Tibial artery (tissue), 4 donors: ENCODE data around the gene SERPINA4.

Experiments
- DNase-seq, 2 donors: peaks; one replicate each; pipeline ENCODE4 v3.0.0-alpha.2; 2019
- H3K27ac ChIP-seq, 2 donors: fragments of 200-600 bp; sonication (generic) in 1 of 2; 1 replicate in 1 of 2; 2 replicates in 1 of 2; pipeline ENCODE4 v1.5.1; 2018 to 2019; ENCODE audit warnings: mild to moderate bottlenecking in 1 of 2
- H3K27me3 ChIP-seq, 2 donors: fragments of 200-600 bp; sonication (generic) in 1 of 2; one replicate each; pipeline versions ENCODE4 v1.5.1 to v1.6.0; 2016 to 2019
- H3K36me3 ChIP-seq, 3 donors: fragments of 200-600 bp; sonication (generic) in 2 of 3; one replicate each; pipeline ENCODE4 v1.5.1; 2016 to 2019; ENCODE audit warnings: mild to moderate bottlenecking in 2 of 3
- H3K4me1 ChIP-seq, 4 donors: fragments of 200-600 bp; sonication (generic) in 2 of 4; 1 replicate in 3 of 4; 2 replicates in 1 of 4; pipeline ENCODE4 v1.5.1; 2016 to 2019
- H3K4me3 ChIP-seq, 2 donors: fragments of 200-600 bp; sonication (generic) in 1 of 2; 1 replicate in 1 of 2; 2 replicates in 1 of 2; pipeline ENCODE4 v1.5.1; 2018 to 2019; ENCODE audit warnings: mild to moderate bottlenecking in 2 of 2
- H3K9me3 ChIP-seq, 3 donors: fragments of 200-600 bp; sonication (generic) in 1 of 3; one replicate each; pipeline ENCODE4 v1.5.1; 2016 to 2019
- intact Hi-C: fragments of 100-400 bp; cut with DNase I; formaldehyde crosslinking; loops from one replicate; pipeline ENCODE4 v1.15.0; 2023; ENCODE audit warnings: low total_unique reads
- TF ChIP-seq, protein P1 (sequence below), 2 experiments: fragments of 200-600 bp in 1 of 2; fragments of 450-650 bp in 1 of 2; IDR thresholded peaks; one replicate each; pipeline ENCODE4 v1.5.1; 2017 to 2019; ENCODE audit warnings: antibody characterized with exemption in 2 of 2, mild to moderate bottlenecking in 1 of 2, moderate library complexity in 1 of 2

Gene SERPINA4

DNA sequence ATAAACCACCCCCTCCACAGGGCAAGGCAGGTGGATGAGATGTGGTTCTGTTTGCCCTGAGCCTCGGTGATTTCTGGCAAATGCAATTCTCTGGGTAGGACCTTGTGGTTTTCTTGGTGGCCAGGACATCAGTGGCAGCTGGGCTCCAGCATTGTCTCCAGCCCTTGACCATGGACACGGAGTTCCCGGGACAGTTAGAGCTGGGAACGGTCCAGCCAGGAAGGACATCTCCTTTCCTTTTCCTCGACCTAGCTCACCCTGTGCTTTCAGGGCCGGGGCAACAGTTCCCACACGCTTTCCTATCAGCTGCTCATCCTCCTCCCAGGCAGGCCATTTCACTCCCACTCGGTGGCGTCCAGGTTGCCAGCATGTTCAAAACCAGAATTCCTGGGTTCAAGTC lies 9.2 kb downstream of the SERPINA4 start:
- TF ChIP-seq, protein P1, sequence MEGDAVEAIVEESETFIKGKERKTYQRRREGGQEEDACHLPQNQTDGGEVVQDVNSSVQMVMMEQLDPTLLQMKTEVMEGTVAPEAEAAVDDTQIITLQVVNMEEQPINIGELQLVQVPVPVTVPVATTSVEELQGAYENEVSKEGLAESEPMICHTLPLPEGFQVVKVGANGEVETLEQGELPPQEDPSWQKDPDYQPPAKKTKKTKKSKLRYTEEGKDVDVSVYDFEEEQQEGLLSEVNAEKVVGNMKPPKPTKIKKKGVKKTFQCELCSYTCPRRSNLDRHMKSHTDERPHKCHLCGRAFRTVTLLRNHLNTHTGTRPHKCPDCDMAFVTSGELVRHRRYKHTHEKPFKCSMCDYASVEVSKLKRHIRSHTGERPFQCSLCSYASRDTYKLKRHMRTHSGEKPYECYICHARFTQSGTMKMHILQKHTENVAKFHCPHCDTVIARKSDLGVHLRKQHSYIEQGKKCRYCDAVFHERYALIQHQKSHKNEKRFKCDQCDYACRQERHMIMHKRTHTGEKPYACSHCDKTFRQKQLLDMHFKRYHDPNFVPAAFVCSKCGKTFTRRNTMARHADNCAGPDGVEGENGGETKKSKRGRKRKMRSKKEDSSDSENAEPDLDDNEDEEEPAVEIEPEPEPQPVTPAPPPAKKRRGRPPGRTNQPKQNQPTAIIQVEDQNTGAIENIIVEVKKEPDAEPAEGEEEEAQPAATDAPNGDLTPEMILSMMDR (IDR thresholded peaks at IDR 0.05): no peak
- peak in 1 of 2 donors; percentile 56 for DNase-seq
- intact Hi-C loops: no loop called here
- Histone ChIP-seq H3K4me1 (peaks cover 0 to 12% (median 5%) of the 10 kb centered on the region in 4 donors), H3K9me3 (no peaks in the 10 kb centered on the region), H3K27ac (no peak overlapping the region), H3K27me3 (no peaks in the 10 kb centered on the region), H3K36me3 (no peaks in the 10 kb centered on the region), H3K4me3 (no peak overlapping the region)

DNA sequence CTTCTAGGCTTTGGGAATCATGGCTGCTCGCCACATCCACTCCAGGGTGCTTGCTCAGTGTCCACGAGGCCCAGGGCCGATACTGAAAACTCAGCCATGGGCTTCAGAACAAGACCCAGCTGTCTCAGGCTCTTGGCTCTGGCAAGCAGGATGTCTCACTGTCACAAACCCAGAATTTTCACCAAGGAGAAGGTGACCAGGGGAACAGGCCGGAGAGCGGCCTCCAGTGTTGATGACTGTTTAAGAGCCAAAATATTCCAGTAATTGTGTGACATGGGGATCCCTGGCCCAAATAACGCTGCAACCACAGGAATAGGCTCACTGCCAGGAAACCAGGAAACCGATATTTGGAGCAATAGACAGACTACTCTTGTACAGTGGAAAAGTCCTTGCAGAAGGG lies 10.2 kb downstream of the SERPINA4 start:
- TF ChIP-seq, protein P1 (IDR thresholded peaks at IDR 0.05): no peak
- no peaks in the 10 kb centered on the region for H3K9me3 ChIP-seq
- H3K36me3 ChIP-seq: no peaks in the 10 kb centered on the region
- no peak overlapping the region for H3K4me3 ChIP-seq
- H3K27ac ChIP-seq: peak overlapping the region in 1 of 2 donors; percentile 43
- H3K4me1 ChIP-seq: peaks cover 0 to 12% (median 5%) of the 10 kb centered on the region in 4 donors
- peak in 1 of 2 donors; percentile 63 for DNase-seq
- H3K27me3 ChIP-seq: no peaks in the 10 kb centered on the region
- intact Hi-C loops: no loop called here

DNA sequence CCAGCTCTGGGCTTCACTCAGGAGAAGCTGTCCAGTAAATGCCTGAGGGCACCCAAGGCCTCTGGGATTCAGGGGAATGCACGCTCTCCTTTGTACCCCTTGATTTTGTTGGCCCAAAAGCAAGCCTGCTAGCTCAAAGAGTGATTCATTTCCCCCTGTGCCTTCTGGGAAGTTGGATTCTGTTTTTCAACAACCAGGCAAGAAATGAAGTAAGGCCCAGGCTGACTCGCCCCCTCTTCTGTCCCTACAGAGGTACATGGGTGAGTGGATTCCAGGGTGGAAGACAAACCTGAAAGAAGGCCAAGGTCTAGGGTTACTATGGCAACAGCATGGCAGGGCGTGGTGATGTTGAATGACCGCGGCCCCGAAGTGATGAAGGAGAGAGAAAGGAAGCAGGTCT lies 10.7 kb downstream of the SERPINA4 start:
- Histone ChIP-seq H3K27me3 (no peaks in the 10 kb centered on the region), H3K4me1 (peaks cover 0 to 12% (median 5%) of the 10 kb centered on the region in 4 donors), H3K4me3 (no peak overlapping the region), H3K27ac (peak overlapping the region in 1 of 2 donors; percentile 43), H3K36me3 (no peaks in the 10 kb centered on the region), H3K9me3 (no peaks in the 10 kb centered on the region)
- DNase-seq: peak in 1 of 2 donors; percentile 59
- intact Hi-C loops: no loop called here
- TF ChIP-seq, protein P1 (IDR thresholded peaks at IDR 0.05): no peak

DNA sequence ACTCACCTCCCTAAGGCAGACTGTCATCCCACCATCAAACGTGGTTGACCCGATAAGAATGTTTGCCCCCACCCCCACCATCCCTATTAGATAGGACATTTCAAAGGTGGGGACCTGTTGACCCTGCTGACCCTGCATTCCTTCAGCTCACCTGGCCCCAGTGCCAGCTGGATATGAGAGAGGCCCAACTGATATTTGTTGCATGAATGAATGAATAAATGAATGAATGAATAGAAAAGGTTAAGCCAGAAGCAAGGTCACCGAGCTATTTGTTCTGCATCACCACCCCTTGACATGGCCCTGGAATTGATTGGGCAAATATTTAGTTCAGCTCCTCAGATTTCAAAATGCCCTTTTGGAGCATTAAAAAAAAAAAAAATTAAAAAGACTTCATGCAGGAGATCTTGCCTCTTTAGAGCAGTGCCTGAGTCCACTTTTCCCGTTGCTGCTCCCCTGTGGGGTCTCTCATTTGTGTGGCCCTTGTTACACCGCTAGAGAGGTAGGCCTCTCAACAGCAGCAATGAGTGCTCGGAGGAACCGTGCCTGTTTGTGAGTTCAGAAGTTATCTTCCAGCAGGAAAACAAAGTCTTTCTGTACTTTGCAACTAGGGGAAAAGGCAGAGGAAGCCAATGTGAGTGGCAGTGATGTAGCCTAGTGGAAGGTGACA lies 11.5 kb downstream of the SERPINA4 start:
- intact Hi-C loops: no loop called here
- Histone ChIP-seq H3K4me3 (no peak overlapping the region), H3K9me3 (no peaks in the 10 kb centered on the region), H3K27me3 (no peaks in the 10 kb centered on the region), H3K27ac (peak overlapping the region in 1 of 2 donors; percentile 43), H3K4me1 (peaks cover 0 to 12% (median 5%) of the 10 kb centered on the region in 4 donors), H3K36me3 (no peaks in the 10 kb centered on the region)
- TF ChIP-seq, protein P1 (IDR thresholded peaks at IDR 0.05): no peak
- peak in 1 of 2 donors; percentile 3 for DNase-seq

DNA sequence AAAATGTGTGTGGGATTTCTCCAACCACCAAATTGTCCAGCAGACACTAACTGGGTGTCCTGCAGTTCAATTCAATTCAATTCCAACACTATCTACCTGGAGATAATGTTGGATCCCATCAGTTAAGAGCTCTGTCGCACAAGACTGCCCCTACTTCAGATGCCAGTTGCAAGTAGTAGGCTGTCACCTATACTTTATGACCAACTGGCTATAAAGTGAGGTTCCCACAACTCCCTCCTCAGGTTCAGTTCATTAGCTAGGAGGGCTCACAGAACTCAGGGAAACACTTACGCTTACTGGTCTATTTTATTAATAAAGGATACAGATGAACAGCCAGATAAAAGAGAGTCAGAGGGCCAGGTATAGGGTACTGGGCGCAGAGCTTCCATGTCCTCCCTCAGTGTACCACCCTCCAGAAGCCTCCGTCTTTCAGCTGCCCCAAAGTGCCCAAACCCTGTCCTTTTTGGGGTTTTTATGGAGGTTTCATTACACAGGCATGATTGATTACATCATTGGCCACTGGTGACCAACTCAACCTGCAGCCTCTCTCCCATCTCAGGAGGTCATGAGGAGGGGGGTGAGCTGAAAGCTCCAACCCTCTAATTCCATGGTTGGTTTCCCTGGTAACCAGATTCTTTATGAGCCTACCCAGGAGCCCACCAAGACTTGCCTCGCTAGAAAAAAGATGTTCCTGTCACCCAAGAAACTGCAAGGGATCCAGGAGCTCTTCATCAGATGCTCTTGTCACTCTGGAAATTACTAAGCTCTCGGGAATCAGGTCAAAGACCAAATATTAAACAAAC lies 12.4 kb downstream of the SERPINA4 start:
- H3K36me3 ChIP-seq: no peaks in the 10 kb centered on the region
- no peaks in the 10 kb centered on the region for H3K9me3 ChIP-seq
- H3K4me1 ChIP-seq: peaks cover 0 to 12% (median 5%) of the 10 kb centered on the region in 4 donors
- peak in 1 of 2 donors; percentile 9 for DNase-seq
- no peak overlapping the region for H3K4me3 ChIP-seq
- peaks cover 0 to 4% of the 10 kb centered on the region in 2 donors for H3K27me3 ChIP-seq
- intact Hi-C loops: no loop called here
- no peak overlapping the region for H3K27ac ChIP-seq
- TF ChIP-seq, protein P1 (IDR thresholded peaks at IDR 0.05): no peak
